ENCODE results near the gene CCDC57.

The CCDC57 gene

GRCh38 chr17:82097919-82098168 lies 114.8 kb downstream of the CCDC57 start:
- H2BK120ac ChIP-seq (ENCODE audit: low read depth, low read length), result peak overlapping the region; percentile 98
- peak overlapping the region; percentile 93 for H4K91ac ChIP-seq (ENCODE audit: low read length)
- peak overlapping the region; percentile 91 to 94 for H3K18ac ChIP-seq (ENCODE audit: low read depth in 1 of 2, low read length in 2 of 2)
- H3K79me1 ChIP-seq (replicated peaks; ENCODE audit: low read length, poor library complexity, severe bottlenecking), result peaks cover 21% of the 10 kb centered on the region
- no peaks in the 10 kb centered on the region for H3K27me3 ChIP-seq (ENCODE audit: control insufficient read depth in 1 of 2, insufficient read depth in 1 of 2, low read length in 2 of 2)
- H3K4me2 ChIP-seq (ENCODE audit: low read length, poor library complexity, severe bottlenecking), result peak overlapping the region; percentile 90
- no peak overlapping the region for H2BK12ac ChIP-seq (ENCODE audit: low read length in 2 of 2)
- peak; percentile 40 for DNase-seq
- H2AK5ac ChIP-seq (ENCODE audit: low read length, severe bottlenecking), result no peak overlapping the region
- no peak overlapping the region for H3K27ac ChIP-seq (ENCODE audit: low read length, poor library complexity, severe bottlenecking)
- WGBS, result 0% methylated on average over 6 of the region's 36 CpGs
- peak overlapping the region; percentile 61 to 81 for H3K4ac ChIP-seq (ENCODE audit: low read depth in 1 of 2, low read length in 2 of 2)
- no peak overlapping the region for H2AFZ ChIP-seq (ENCODE audit: low read depth, low read length)
- peak overlapping the region; percentile 90 for H3K9ac ChIP-seq (ENCODE audit: low read length)
- peak overlapping the region; percentile 60 for H2BK5ac ChIP-seq (ENCODE audit: low read depth, low read length, poor library complexity, severe bottlenecking)
- H3K23ac ChIP-seq (ENCODE audit: low read length in 2 of 2), result peak overlapping the region in 1 of 2 experiments; percentile 46
- H3K4me3 ChIP-seq (ENCODE audit: insufficient read depth in 1 of 2, low read depth in 1 of 2, low read length in 2 of 2), result peak overlapping the region; percentile 77 to 84
- no peaks in the 10 kb centered on the region for H3K9me3 ChIP-seq (ENCODE audit: control insufficient read depth, low read length)
- peak overlapping the region; percentile 93 for H2BK15ac ChIP-seq (ENCODE audit: low read depth, poor library complexity, severe bottlenecking)
- peaks cover 53% of the 10 kb centered on the region for H3K4me1 ChIP-seq (ENCODE audit: control insufficient read depth, insufficient read depth, low read depth, low read length)
- H4K8ac ChIP-seq (ENCODE audit: low read length), result no peak overlapping the region
- H3K36me3 ChIP-seq (ENCODE audit: control insufficient read depth in 1 of 2, insufficient read depth in 2 of 2, low read depth in 1 of 2, low read length in 2 of 2), result peaks cover 27 to 54% of the 10 kb centered on the region in 2 experiments
- H3K14ac ChIP-seq (ENCODE audit: low read length in 2 of 2), result peak overlapping the region; percentile 41 to 94

- no peaks in the 10 kb centered on the region for H3K27me3 ChIP-seq (ENCODE audit: control insufficient read depth in 1 of 2, insufficient read depth in 1 of 2, low read length in 2 of 2)
- DNase-seq, result peak; percentile 54
- H3K4ac ChIP-seq (ENCODE audit: low read depth in 1 of 2, low read length in 2 of 2), result peak overlapping the region; percentile 69 to 81
- peaks cover 27 to 59% of the 10 kb centered on the region in 2 experiments for H3K36me3 ChIP-seq (ENCODE audit: control insufficient read depth in 1 of 2, insufficient read depth in 2 of 2, low read depth in 1 of 2, low read length in 2 of 2)
- peak overlapping the region; percentile 98 for H2BK120ac ChIP-seq (ENCODE audit: low read depth, low read length)
- H2BK5ac ChIP-seq (ENCODE audit: low read depth, low read length, poor library complexity, severe bottlenecking), result peak overlapping the region; percentile 60
- H2AK5ac ChIP-seq (ENCODE audit: low read length, severe bottlenecking), result no peak overlapping the region
- H3K23ac ChIP-seq (ENCODE audit: low read length in 2 of 2), result peak overlapping the region; percentile 72 to 97
- peak overlapping the region; percentile 77 to 84 for H3K4me3 ChIP-seq (ENCODE audit: insufficient read depth in 1 of 2, low read depth in 1 of 2, low read length in 2 of 2)
- peaks cover 52% of the 10 kb centered on the region for H3K4me1 ChIP-seq (ENCODE audit: control insufficient read depth, insufficient read depth, low read depth, low read length)
- WGBS, result 1% methylated on average over 52 of the region's 77 CpGs
- peak overlapping the region; percentile 90 for H3K9ac ChIP-seq (ENCODE audit: low read length)
- H2BK12ac ChIP-seq (ENCODE audit: low read length in 2 of 2), result peak overlapping the region in 1 of 2 experiments; percentile 78
- no peaks in the 10 kb centered on the region for H3K9me3 ChIP-seq (ENCODE audit: control insufficient read depth, low read length)
- H3K27ac ChIP-seq (ENCODE audit: low read length, poor library complexity, severe bottlenecking), result no peak overlapping the region
- peak overlapping the region; percentile 93 for H4K91ac ChIP-seq (ENCODE audit: low read length)
- H2AFZ ChIP-seq (ENCODE audit: low read depth, low read length), result no peak overlapping the region
- peak overlapping the region; percentile 93 for H2BK15ac ChIP-seq (ENCODE audit: low read depth, poor library complexity, severe bottlenecking)
- peak overlapping the region; percentile 94 to 98 for H3K14ac ChIP-seq (ENCODE audit: low read length in 2 of 2)
- peak overlapping the region; percentile 50 for H4K8ac ChIP-seq (ENCODE audit: low read length)
- peak overlapping the region; percentile 91 to 94 for H3K18ac ChIP-seq (ENCODE audit: low read depth in 1 of 2, low read length in 2 of 2)
- peaks cover 22% of the 10 kb centered on the region for H3K79me1 ChIP-seq (replicated peaks; ENCODE audit: low read length, poor library complexity, severe bottlenecking)
- peak overlapping the region; percentile 90 for H3K4me2 ChIP-seq (ENCODE audit: low read length, poor library complexity, severe bottlenecking)
Measured at GRCh38 chr17:82097184-82097918, 115.3 kb downstream of the CCDC57 start.

GRCh38 chr17:82096709-82097183 lies 115.9 kb downstream of the CCDC57 start:
- H3K9me3 ChIP-seq (ENCODE audit: control insufficient read depth, low read length), result no peaks in the 10 kb centered on the region
- WGBS, result 42% methylated on average over 7 of the region's 8 CpGs

More at GRCh38 chr17:82096709-82097183, 115.9 kb downstream of the CCDC57 start:
- Histone ChIP-seq H2BK15ac (ENCODE audit: low read depth, poor library complexity, severe bottlenecking) (no peak overlapping the region), H2BK120ac (ENCODE audit: low read depth, low read length) (peak overlapping the region; percentile 24), H3K18ac (ENCODE audit: low read depth in 1 of 2, low read length in 2 of 2) (peak overlapping the region; percentile 90 to 91), H3K36me3 (ENCODE audit: control insufficient read depth in 1 of 2, insufficient read depth in 2 of 2, low read depth in 1 of 2, low read length in 2 of 2) (peaks cover 33 to 65% of the 10 kb centered on the region in 2 experiments), H3K4me1 (ENCODE audit: control insufficient read depth, insufficient read depth, low read depth, low read length) (peaks cover 46% of the 10 kb centered on the region), H2AFZ (ENCODE audit: low read depth, low read length) (no peak overlapping the region), H3K27me3 (ENCODE audit: control insufficient read depth in 1 of 2, insufficient read depth in 1 of 2, low read length in 2 of 2) (no peaks in the 10 kb centered on the region), H3K4ac (ENCODE audit: low read depth in 1 of 2, low read length in 2 of 2) (peak overlapping the region in 1 of 2 experiments; percentile 22), H4K8ac (ENCODE audit: low read length) (no peak overlapping the region), H3K14ac (ENCODE audit: low read length in 2 of 2) (peak overlapping the region; percentile 44 to 98), H3K23ac (ENCODE audit: low read length in 2 of 2) (peak overlapping the region in 1 of 2 experiments; percentile 57), H3K79me1 (replicated peaks; ENCODE audit: low read length, poor library complexity, severe bottlenecking) (peaks cover 27% of the 10 kb centered on the region), H4K91ac (ENCODE audit: low read length) (peak overlapping the region; percentile 93), H2AK5ac (ENCODE audit: low read length, severe bottlenecking) (no peak overlapping the region), H2BK5ac (ENCODE audit: low read depth, low read length, poor library complexity, severe bottlenecking) (no peak overlapping the region), H2BK12ac (ENCODE audit: low read length in 2 of 2) (no peak overlapping the region), H3K9ac (ENCODE audit: low read length) (peak overlapping the region; percentile 90), H3K4me3 (ENCODE audit: insufficient read depth in 1 of 2, low read depth in 1 of 2, low read length in 2 of 2) (peak overlapping the region; percentile 77 to 84), H3K27ac (ENCODE audit: low read length, poor library complexity, severe bottlenecking) (no peak overlapping the region), H3K4me2 (ENCODE audit: low read length, poor library complexity, severe bottlenecking) (peak overlapping the region; percentile 90)
- DNase-seq, result no peak
